PC-9 (cell line): ENCODE results near the gene ACTR8.

ENCODE experiments used
- EZH2 ChIP-seq: fragments of 200-600 bp; sonication (generic); IDR thresholded peaks from 2 replicates; pipeline ENCODE4 v1.8.0; 2017; ENCODE audit warnings: antibody characterized with exemption, low read depth
- TF ChIP-seq, protein P1 (sequence below): fragments of 200-600 bp; sonication (generic); conservative IDR thresholded peaks from 2 replicates; pipeline ENCODE4 v1.6.1; 2017; ENCODE audit warnings: mixed run types, antibody characterized with exemption, mild to moderate bottlenecking, moderate library complexity

DNA sequence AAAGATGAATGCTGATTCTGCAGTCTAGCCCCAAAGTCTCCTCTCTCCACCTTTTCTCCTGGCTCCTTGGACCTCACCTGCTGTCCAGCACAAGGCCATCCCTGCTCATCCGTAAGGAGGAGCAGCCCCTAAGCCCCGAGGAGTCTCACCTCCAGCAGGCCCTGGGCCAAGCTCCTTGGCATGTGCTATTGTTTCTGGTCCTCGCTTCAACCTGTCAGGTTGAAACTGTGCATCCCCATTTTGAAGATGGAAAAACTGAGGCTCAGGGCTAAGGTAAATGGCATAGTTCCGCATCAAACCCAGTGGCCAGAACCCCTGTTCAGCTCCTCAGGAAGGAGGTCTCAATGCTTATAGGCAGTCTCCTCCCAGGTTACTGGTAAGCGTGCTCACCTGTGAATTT, 61.9 kb downstream of the ACTR8 start:
- TF ChIP-seq, protein P1, sequence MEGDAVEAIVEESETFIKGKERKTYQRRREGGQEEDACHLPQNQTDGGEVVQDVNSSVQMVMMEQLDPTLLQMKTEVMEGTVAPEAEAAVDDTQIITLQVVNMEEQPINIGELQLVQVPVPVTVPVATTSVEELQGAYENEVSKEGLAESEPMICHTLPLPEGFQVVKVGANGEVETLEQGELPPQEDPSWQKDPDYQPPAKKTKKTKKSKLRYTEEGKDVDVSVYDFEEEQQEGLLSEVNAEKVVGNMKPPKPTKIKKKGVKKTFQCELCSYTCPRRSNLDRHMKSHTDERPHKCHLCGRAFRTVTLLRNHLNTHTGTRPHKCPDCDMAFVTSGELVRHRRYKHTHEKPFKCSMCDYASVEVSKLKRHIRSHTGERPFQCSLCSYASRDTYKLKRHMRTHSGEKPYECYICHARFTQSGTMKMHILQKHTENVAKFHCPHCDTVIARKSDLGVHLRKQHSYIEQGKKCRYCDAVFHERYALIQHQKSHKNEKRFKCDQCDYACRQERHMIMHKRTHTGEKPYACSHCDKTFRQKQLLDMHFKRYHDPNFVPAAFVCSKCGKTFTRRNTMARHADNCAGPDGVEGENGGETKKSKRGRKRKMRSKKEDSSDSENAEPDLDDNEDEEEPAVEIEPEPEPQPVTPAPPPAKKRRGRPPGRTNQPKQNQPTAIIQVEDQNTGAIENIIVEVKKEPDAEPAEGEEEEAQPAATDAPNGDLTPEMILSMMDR: no peak
- TF ChIP-seq EZH2: no peak
